Memory B cell (primary cell): Measurements from ENCODE around the gene PEAK3.

Experiments
- ATAC-seq: fragments of 150-1000 bp; cut with Tn5 transposase; 2 replicates; pipeline ENCODE4 v1.10.0; 2021; ENCODE audit warnings: low read depth, mild to moderate bottlenecking, moderate library complexity
- DNase-seq, 2 donors: peaks; one replicate each; pipeline ENCODE4 v3.0.0; 2022; ENCODE audit warnings: low spot score in 2 of 2
- H3K27ac Mint-ChIP-seq: one replicate; pipeline ENCODE4 v1.8.0; 2022; ENCODE audit warnings: mild to moderate bottlenecking, moderate library complexity, mixed read lengths
- H3K27me3 Mint-ChIP-seq: one replicate; pipeline ENCODE4 v1.8.0; 2022; ENCODE audit warnings: mixed read lengths
- H3K36me3 Mint-ChIP-seq: one replicate; pipeline ENCODE4 v1.8.0; 2022; ENCODE audit warnings: mild to moderate bottlenecking, mixed read lengths
- H3K4me1 Mint-ChIP-seq: one replicate; pipeline ENCODE4 v1.8.0; 2022; ENCODE audit warnings: mixed read lengths
- H3K4me3 Mint-ChIP-seq: one replicate; pipeline ENCODE4 v1.8.0; 2022; ENCODE audit warnings: mild to moderate bottlenecking, moderate library complexity, mixed read lengths
- H3K9me3 Mint-ChIP-seq: one replicate; pipeline ENCODE4 v1.8.0; 2022; ENCODE audit warnings: mixed read lengths

PEAK3 gene

GRCh38 chr19:2248136-2249009, 33.6 kb downstream of the PEAK3 start:
- Mint-ChIP-seq H3K9me3 (no peaks in the 10 kb centered on the region), H3K4me3 (no peak overlapping the region), H3K27ac (no peak overlapping the region), H3K4me1 (peaks cover 3% of the 10 kb centered on the region), H3K27me3 (no peaks in the 10 kb centered on the region), H3K36me3 (peaks cover 15% of the 10 kb centered on the region)
- DNase-seq (no peak), ATAC-seq (no peak)

GRCh38 chr19:2247433-2248101, 34.4 kb downstream of the PEAK3 start:
- H3K27me3 Mint-ChIP-seq, result no peaks in the 10 kb centered on the region
- H3K36me3 Mint-ChIP-seq, result peaks cover 15% of the 10 kb centered on the region

GRCh38 chr19:2246801-2247361, 35.1 kb downstream of the PEAK3 start:
- ATAC-seq (no peak), DNase-seq (no peak)
- Mint-ChIP-seq H3K4me1 (peaks cover 3% of the 10 kb centered on the region), H3K27me3 (no peaks in the 10 kb centered on the region), H3K9me3 (no peaks in the 10 kb centered on the region), H3K27ac (no peak overlapping the region), H3K4me3 (no peak overlapping the region), H3K36me3 (peaks cover 18% of the 10 kb centered on the region)

More at GRCh38 chr19:2247433-2248101, 34.4 kb downstream of the PEAK3 start:
- H3K27ac Mint-ChIP-seq, result no peak overlapping the region
- no peak overlapping the region for H3K4me3 Mint-ChIP-seq
- ATAC-seq, result no peak
- H3K9me3 Mint-ChIP-seq, result no peaks in the 10 kb centered on the region
- H3K4me1 Mint-ChIP-seq, result peaks cover 3% of the 10 kb centered on the region
- no peak for DNase-seq

DNA sequence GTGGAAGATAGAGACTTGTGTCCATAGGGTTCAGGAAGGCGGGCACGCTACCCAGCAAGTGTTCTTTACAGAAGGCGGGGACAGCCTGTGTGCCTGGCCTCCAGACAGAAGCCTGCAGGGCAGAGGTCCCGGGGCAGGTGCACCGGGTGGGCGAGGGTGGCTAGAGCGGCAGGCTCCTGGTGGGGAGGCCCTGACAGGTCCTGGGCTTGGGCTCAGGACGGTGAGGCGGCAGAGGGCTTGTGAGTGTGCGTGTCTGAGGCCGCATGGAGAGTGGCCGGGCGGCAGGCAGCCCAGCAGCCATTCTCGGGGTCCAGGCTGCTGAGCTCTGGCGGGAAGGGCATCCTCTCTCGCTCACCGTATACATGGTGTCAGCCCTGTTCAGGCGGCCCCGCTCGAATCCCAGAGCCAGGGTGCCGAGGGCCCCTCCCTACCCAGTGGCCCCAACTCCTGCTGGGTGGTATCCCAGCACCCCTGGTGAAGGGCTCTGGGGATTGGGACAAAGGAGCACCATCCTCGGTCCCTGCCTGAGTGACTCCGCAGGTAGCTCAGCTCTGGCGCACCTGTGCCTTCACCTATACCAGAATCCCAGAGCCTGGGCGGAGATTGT, 35.9 kb downstream of the PEAK3 start:
- peaks cover 2% of the 10 kb centered on the region for H3K4me1 Mint-ChIP-seq
- no peak overlapping the region for H3K4me3 Mint-ChIP-seq
- H3K27ac Mint-ChIP-seq, result no peak overlapping the region
- H3K27me3 Mint-ChIP-seq, result no peaks in the 10 kb centered on the region
- ATAC-seq, result no peak
- peaks cover 20% of the 10 kb centered on the region for H3K36me3 Mint-ChIP-seq
- no peaks in the 10 kb centered on the region for H3K9me3 Mint-ChIP-seq
- no peak for DNase-seq

GRCh38 chr19:2245273-2245672, 36.7 kb downstream of the PEAK3 start:
- H3K4me1 Mint-ChIP-seq, result peaks cover 11% of the 10 kb centered on the region
- H3K9me3 Mint-ChIP-seq, result no peaks in the 10 kb centered on the region
- no peaks in the 10 kb centered on the region for H3K27me3 Mint-ChIP-seq
- ATAC-seq (no peak), DNase-seq (no peak)
- H3K4me3 Mint-ChIP-seq, result no peak overlapping the region
- H3K27ac Mint-ChIP-seq, result no peak overlapping the region
- H3K36me3 Mint-ChIP-seq, result peaks cover 25% of the 10 kb centered on the region

DNA sequence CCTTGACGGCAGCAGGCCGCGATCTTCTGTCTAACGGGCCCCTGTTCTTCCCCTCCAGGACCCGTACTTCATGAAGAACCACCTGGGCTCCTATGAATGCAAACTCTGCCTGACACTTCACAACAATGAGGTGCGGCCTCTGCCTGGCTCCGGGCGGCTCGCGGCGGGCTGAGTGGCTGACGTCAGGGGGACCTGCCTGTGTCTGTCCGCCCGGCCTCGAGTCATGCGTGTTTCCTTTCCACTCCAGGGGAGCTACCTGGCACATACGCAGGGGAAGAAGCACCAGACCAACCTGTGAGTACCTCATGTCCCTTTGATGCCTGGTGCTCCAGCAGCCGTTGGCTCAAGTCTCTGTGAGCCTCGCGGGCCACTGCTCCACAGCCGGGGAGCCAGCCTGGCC, 37.5 kb downstream of the PEAK3 start:
- H3K4me3 Mint-ChIP-seq, result no peak overlapping the region
- H3K36me3 Mint-ChIP-seq, result peaks cover 30% of the 10 kb centered on the region
- H3K27me3 Mint-ChIP-seq, result no peaks in the 10 kb centered on the region
- ATAC-seq (no peak), DNase-seq (no peak)
- peaks cover 1% of the 10 kb centered on the region for H3K9me3 Mint-ChIP-seq
- H3K4me1 Mint-ChIP-seq, result peaks cover 16% of the 10 kb centered on the region
- no peak overlapping the region for H3K27ac Mint-ChIP-seq

- ATAC-seq (no peak), DNase-seq (no peak)
- Mint-ChIP-seq H3K27ac (no peak overlapping the region), H3K36me3 (peaks cover 32% of the 10 kb centered on the region), H3K27me3 (no peaks in the 10 kb centered on the region), H3K4me3 (no peak overlapping the region), H3K9me3 (peaks cover 3% of the 10 kb centered on the region), H3K4me1 (peaks cover 18% of the 10 kb centered on the region)
These were observed 37.9 kb downstream of the PEAK3 start for GRCh38 chr19:2244125-2244411.

DNA sequence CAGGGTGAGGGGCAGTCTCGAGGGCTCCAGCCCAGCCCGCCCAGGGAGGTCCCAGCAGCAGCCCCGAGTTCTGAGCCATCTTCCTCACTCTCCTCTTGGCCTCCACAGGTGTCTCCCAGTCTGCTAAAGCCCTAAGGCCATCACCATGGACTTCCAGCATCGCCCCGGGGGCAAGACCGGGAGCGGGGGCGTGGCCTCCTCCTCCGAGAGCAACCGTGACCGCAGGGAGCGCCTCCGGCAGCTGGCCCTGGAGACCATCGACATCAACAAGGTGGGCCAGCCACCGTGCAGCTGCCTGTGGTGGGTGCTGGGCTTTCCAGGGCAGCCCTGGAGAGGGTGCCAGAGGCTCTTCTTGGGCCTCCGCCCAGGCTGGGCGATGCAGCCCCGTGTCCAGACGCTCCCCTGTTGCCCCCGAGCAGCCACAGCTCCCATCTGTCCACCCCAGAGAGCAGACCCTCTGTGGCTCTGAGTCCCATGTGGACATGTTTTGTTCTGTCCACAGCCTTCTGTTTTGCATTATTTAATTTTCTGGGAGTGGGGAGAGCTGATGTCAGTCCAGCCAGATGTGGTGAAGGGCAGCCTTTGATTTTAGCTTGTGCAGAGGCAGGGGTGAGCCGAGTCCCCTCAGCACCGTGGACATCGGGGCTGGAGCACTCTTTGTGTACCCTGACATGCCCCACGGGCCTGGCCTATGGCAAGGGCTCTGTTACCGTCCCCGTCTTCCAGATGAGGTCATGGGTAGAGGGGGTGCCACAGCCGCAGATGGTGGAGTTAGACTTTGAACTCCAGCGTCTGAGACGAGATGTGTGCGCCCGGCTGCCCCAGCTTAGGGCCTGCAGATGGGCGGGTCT, 38.5 kb downstream of the PEAK3 start:
- peaks cover 3% of the 10 kb centered on the region for H3K9me3 Mint-ChIP-seq
- ATAC-seq (no peak), DNase-seq (no peak)
- H3K4me1 Mint-ChIP-seq, result peaks cover 21% of the 10 kb centered on the region
- peaks cover 32% of the 10 kb centered on the region for H3K36me3 Mint-ChIP-seq
- no peak overlapping the region for H3K27ac Mint-ChIP-seq
- H3K27me3 Mint-ChIP-seq, result no peaks in the 10 kb centered on the region
- no peak overlapping the region for H3K4me3 Mint-ChIP-seq

DNA sequence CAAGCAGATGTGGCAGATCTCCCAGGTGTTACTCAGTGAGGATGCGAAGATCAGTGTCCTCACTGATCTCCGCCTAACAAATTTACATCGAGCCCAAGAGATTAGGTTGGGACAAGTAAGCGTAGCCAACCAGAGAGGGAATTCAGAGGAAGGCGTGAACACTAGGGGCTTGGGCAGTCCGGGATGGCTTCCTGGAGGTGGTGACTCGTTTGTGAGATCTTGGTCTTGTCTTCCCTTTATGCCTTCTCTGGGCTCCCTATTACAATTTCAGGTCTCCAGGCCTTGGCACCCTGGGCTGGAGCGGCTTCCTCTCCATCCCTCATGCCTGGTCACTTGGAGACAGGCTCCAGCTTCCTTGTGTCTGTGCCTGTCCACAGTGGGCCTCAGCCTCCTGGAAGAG, 39.2 kb downstream of the PEAK3 start:
- peaks cover 3% of the 10 kb centered on the region for H3K9me3 Mint-ChIP-seq
- peaks cover 27% of the 10 kb centered on the region for H3K4me1 Mint-ChIP-seq
- no peak for ATAC-seq
- DNase-seq, result no peak
- H3K27me3 Mint-ChIP-seq, result no peaks in the 10 kb centered on the region
- peaks cover 33% of the 10 kb centered on the region for H3K36me3 Mint-ChIP-seq
- H3K27ac Mint-ChIP-seq, result no peak overlapping the region
- no peak overlapping the region for H3K4me3 Mint-ChIP-seq

DNA sequence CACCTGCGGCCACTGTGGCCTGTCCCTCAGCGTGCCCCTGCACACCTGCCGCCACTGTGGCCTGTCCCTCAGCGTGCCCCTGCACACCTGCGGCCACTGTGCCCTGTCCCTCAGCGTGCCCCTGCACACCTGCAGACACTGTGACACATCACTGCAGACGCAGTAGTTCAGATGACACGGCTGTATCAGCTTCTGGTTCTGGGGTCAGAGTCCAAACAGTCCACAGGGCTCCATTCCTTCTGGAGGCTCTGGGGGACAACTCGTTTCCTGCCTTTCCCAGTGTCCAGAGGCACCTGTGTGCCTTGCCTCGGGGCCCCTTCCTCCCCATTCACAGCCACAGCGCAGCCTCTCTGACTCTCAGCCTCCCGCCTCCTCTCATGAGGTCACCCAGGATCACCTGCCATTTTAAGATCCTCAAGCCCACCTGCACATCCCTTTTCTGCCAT, 39.9 kb downstream of the PEAK3 start:
- no peak for DNase-seq
- Mint-ChIP-seq H3K27me3 (no peaks in the 10 kb centered on the region), H3K4me1 (peaks cover 31% of the 10 kb centered on the region), H3K4me3 (no peak overlapping the region), H3K27ac (no peak overlapping the region), H3K36me3 (peaks cover 33% of the 10 kb centered on the region), H3K9me3 (peaks cover 3% of the 10 kb centered on the region)
- no peak for ATAC-seq

DNA sequence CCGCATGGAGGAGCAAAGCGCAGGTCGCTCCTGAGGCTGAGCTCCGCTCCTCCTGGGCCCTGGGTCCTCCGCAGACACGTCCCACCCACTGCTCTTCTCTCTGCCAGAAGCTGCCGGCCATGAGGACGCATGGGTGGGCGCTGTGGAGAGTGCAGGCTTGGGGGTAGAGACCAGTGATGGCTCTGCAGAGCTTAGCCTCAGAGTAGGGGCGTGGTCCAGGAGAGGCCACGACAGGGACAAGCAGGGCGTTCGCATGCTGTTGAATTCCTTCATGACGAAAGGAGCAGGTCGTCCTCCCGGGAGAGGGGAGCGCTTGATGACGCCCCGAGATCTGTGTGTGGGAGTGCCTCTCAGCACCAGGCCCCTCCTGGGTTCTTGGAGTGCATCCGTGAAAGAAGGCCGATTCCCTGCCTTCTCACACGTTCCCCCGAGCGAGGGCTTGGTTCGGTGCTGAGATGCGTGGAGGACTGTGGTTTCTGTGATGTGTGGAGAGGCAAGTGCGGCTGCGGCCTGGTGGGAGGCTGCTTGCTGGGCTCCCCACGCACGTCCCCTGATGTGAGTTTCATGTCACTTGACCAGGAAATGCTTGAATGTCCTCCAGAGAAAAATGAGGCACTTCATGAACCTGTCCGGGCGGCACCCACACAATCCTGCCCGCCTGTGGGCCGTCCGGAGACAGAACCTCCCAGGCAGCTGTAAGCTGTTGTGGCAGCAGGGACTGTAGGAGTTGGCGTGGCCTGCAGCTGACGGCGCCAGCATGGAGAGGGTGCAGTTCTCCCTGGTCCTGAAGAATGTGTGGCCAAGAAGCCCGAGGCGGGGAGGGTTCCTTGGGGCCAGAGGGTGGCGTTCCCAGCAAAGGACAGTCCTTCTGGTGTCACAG, 40.9 kb downstream of the PEAK3 start:
- peaks cover 3% of the 10 kb centered on the region for H3K9me3 Mint-ChIP-seq
- no peak for ATAC-seq
- H3K4me1 Mint-ChIP-seq, result peaks cover 37% of the 10 kb centered on the region
- no peak overlapping the region for H3K4me3 Mint-ChIP-seq
- H3K27me3 Mint-ChIP-seq, result no peaks in the 10 kb centered on the region
- H3K36me3 Mint-ChIP-seq, result peaks cover 35% of the 10 kb centered on the region
- DNase-seq, result no peak
- no peak overlapping the region for H3K27ac Mint-ChIP-seq

DNA sequence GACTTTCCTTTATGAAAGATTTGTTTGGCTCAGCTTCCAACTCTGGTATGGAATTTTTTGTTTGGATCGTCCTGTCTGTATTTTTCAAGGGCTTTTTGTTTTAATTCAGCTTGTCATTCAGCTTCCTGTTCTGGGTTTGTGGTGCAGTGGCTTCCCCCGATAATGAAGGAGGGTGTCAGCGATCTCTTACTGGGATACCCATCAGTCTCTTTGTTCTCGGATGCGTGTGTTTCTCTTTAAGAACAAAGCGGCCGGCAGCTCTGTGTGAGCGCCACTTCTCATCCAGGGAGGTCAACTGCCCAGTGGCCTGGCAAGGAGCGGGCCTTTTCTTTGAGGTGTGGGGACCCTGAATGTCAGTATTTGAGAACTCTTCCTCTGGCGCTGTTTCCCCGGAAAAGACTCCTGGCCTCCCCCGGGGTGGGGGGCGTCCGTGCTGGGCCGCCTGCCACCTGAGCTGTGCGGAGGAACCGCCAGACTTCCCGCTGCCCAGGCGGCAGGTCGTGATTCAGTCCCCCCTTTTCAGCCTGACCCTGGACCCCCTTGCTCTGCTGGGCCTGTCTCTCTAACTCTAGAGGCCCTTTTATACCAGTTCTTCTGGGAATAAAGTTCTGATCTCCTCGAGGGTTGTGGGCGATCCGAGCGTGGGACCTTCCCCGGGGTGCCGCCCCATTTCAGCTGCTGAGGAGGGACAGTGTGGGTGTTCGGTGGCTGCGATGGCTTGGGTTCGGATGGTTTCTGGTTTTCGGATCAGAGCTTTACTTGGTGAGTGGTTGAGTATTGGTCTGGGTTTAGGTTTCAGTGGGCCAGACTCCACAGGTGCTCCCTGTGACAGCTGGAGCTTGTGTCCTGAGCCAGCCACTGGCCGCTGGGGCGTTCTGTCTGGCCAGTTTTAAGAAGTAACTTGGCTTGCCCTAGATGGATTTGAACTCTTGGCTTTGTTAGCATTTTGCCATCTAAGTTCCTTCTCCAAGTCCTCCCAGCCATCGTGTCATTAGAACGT, 41.9 kb downstream of the PEAK3 start:
- peaks cover 40% of the 10 kb centered on the region for H3K4me1 Mint-ChIP-seq
- H3K36me3 Mint-ChIP-seq, result peaks cover 30% of the 10 kb centered on the region
- no peak for DNase-seq
- H3K9me3 Mint-ChIP-seq, result peaks cover 3% of the 10 kb centered on the region
- peak overlapping the region; percentile 65 for H3K4me3 Mint-ChIP-seq
- no peak for ATAC-seq
- H3K27me3 Mint-ChIP-seq, result no peaks in the 10 kb centered on the region
- peak overlapping the region; percentile 35 for H3K27ac Mint-ChIP-seq
